Astrocyte (in vitro differentiated cells and primary cell): ENCODE measurements around the gene POU6F2. TPM values are rescaled to one million over a fixed set of nuclear protein-coding genes. Genes with fewer than 3 reads are reported as not detected.

Experiments
- DNase-seq: peaks from one replicate; pipeline ENCODE4 v3.0.0-alpha.2; 2010; ENCODE audit warnings: low read depth
- FAIRE-seq: peaks from 2 replicates; lab custom pipeline; 2011; peaks lifted over from hg19 to GRCh38; lab: Jason Lieb, UNC
- H2AFZ ChIP-seq: 2 replicates; pipeline ENCODE4 v1.6.0; 2012; ENCODE audit warnings: low read depth, low read length, inconsistent platforms
- H3K27ac ChIP-seq: 2 replicates; pipeline ENCODE4 v1.5.1; 2011; ENCODE audit warnings: low read depth, low read length, inconsistent platforms
- H3K27me3 ChIP-seq: 2 replicates; pipeline ENCODE4 v1.6.0; 2011; ENCODE audit warnings: low read length, inconsistent platforms; ENCODE audit not compliant: insufficient read depth
- H3K36me3 ChIP-seq: 2 replicates; pipeline ENCODE4 v1.5.1; 2011; ENCODE audit warnings: low read length, inconsistent platforms; ENCODE audit not compliant: insufficient read depth
- H3K4me1 ChIP-seq: 2 replicates; pipeline ENCODE4 v1.5.1; 2011; ENCODE audit warnings: low read length, inconsistent platforms; ENCODE audit not compliant: insufficient read depth
- H3K4me2 ChIP-seq: 2 replicates; pipeline ENCODE4 v1.6.0; 2012; ENCODE audit warnings: low read length, inconsistent platforms
- H3K4me3 ChIP-seq: 2 replicates; pipeline ENCODE4 v1.5.1; 2011; ENCODE audit warnings: low read depth, mild to moderate bottlenecking, low read length, inconsistent platforms; ENCODE audit not compliant: insufficient read depth
- H3K79me2 ChIP-seq: 2 replicates; pipeline ENCODE4 v1.6.0; 2012; ENCODE audit warnings: mild to moderate bottlenecking, low read length, inconsistent platforms; ENCODE audit not compliant: insufficient read depth
- H3K9ac ChIP-seq: 2 replicates; pipeline ENCODE4 v1.6.0; 2012; ENCODE audit warnings: mild to moderate bottlenecking, low read length, inconsistent platforms
- H3K9me3 ChIP-seq: 2 replicates; pipeline ENCODE4 v1.5.1; 2012; ENCODE audit warnings: low read depth, mild to moderate bottlenecking, low read length, inconsistent platforms; ENCODE audit not compliant: insufficient read depth
- H4K20me1 ChIP-seq: 2 replicates; pipeline ENCODE4 v1.6.0; 2012; ENCODE audit warnings: low read length, inconsistent platforms; ENCODE audit not compliant: insufficient read depth
- H3K27ac Mint-ChIP-seq: one replicate; pipeline ENCODE4 v1.8.0; 2021; ENCODE audit warnings: mild to moderate bottlenecking, mixed read lengths; ENCODE audit not compliant: unreplicated experiment
- H3K27me3 Mint-ChIP-seq: one replicate; pipeline ENCODE4 v1.8.0; 2021; ENCODE audit warnings: low read depth, mixed read lengths; ENCODE audit not compliant: unreplicated experiment
- H3K36me3 Mint-ChIP-seq: one replicate; pipeline ENCODE4 v1.8.0; 2021; ENCODE audit warnings: low read depth, mixed read lengths; ENCODE audit not compliant: unreplicated experiment
- H3K4me1 Mint-ChIP-seq: one replicate; pipeline ENCODE4 v1.8.0; 2021; ENCODE audit warnings: low read depth, mixed read lengths; ENCODE audit not compliant: unreplicated experiment
- H3K4me3 Mint-ChIP-seq: one replicate; pipeline ENCODE4 v1.8.0; 2021; ENCODE audit warnings: mild to moderate bottlenecking, moderate library complexity, mixed read lengths; ENCODE audit not compliant: unreplicated experiment
- H3K9me3 Mint-ChIP-seq: one replicate; pipeline ENCODE4 v1.8.0; 2021; ENCODE audit warnings: mild to moderate bottlenecking, mixed read lengths; ENCODE audit not compliant: unreplicated experiment
- EZH2 ChIP-seq: IDR thresholded peaks from 2 replicates; pipeline ENCODE4 v1.6.1; 2012; ENCODE audit warnings: mild to moderate bottlenecking, low read length, inconsistent platforms; ENCODE audit not compliant: insufficient read depth
- total RNA-seq: library from RNA; stranded (reverse); gene quantifications from 2 replicates; pipeline ENCODE4 v1.2.1, GENCODE V29; 2021
- TF ChIP-seq, protein P1 (sequence below): IDR thresholded peaks from 2 replicates; pipeline ENCODE4 v1.5.1; 2011; ENCODE audit warnings: low read depth, mild to moderate bottlenecking, inconsistent platforms, low read length, moderate library complexity; ENCODE audit not compliant: insufficient read depth

Gene POU6F2
- total RNA-seq, 1 donor from 2014 or later, result 0.45 TPM

DNA sequence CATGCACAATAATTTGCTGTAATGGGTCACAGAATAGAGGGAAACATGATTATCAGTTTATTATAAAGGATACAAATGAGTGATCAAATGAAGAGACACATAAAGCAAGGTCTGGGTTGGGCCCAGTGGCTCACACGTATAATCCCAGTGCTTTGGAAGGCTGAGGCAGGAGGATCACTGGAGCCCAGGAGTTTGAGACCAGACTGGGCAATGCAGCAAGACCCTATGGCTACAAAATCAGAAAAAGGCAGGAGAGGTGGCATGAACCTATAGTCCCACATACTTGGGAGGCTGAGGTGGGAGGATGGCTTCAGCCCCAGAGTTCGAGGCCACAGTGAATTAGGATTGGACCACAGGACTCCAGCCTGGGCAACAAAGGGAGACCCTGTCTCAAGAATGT is 421.7 kb downstream of the POU6F2 start:
- H3K79me2 ChIP-seq, result no peaks in the 10 kb centered on the region
- H3K36me3 Mint-ChIP-seq, result no peaks in the 10 kb centered on the region
- no peaks in the 10 kb centered on the region for H3K9me3 Mint-ChIP-seq
- DNase-seq, result no peak
- no peak overlapping the region for H3K27ac Mint-ChIP-seq
- FAIRE-seq, result no peak
- H3K27me3 Mint-ChIP-seq, result peaks cover 8% of the 10 kb centered on the region
- no peaks in the 10 kb centered on the region for H4K20me1 ChIP-seq
- no peak overlapping the region for H3K4me3 Mint-ChIP-seq
- no peak overlapping the region for H3K9ac ChIP-seq
- TF ChIP-seq EZH2, result no peak
- TF ChIP-seq, protein P1, sequence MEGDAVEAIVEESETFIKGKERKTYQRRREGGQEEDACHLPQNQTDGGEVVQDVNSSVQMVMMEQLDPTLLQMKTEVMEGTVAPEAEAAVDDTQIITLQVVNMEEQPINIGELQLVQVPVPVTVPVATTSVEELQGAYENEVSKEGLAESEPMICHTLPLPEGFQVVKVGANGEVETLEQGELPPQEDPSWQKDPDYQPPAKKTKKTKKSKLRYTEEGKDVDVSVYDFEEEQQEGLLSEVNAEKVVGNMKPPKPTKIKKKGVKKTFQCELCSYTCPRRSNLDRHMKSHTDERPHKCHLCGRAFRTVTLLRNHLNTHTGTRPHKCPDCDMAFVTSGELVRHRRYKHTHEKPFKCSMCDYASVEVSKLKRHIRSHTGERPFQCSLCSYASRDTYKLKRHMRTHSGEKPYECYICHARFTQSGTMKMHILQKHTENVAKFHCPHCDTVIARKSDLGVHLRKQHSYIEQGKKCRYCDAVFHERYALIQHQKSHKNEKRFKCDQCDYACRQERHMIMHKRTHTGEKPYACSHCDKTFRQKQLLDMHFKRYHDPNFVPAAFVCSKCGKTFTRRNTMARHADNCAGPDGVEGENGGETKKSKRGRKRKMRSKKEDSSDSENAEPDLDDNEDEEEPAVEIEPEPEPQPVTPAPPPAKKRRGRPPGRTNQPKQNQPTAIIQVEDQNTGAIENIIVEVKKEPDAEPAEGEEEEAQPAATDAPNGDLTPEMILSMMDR, result no peak
- H3K9me3 ChIP-seq, result no peaks in the 10 kb centered on the region
- no peak overlapping the region for H3K27ac ChIP-seq
- H3K4me1 Mint-ChIP-seq, result no peaks in the 10 kb centered on the region
- no peaks in the 10 kb centered on the region for H3K27me3 ChIP-seq
- no peaks in the 10 kb centered on the region for H3K36me3 ChIP-seq
- H3K4me1 ChIP-seq, result no peaks in the 10 kb centered on the region
- no peak overlapping the region for H3K4me2 ChIP-seq
- no peak overlapping the region for H3K4me3 ChIP-seq
- H2AFZ ChIP-seq, result no peak overlapping the region

GRCh38 chr7:39399986-39400385 is 422.3 kb downstream of the POU6F2 start:
- no peak for TF ChIP-seq EZH2
- TF ChIP-seq, protein P1, result no peak
- peaks cover 6% of the 10 kb centered on the region for H3K27me3 Mint-ChIP-seq
- Histone ChIP-seq H3K36me3 (no peaks in the 10 kb centered on the region), H3K79me2 (no peaks in the 10 kb centered on the region), H3K27me3 (no peaks in the 10 kb centered on the region), H3K4me3 (no peak overlapping the region), H3K9ac (no peak overlapping the region), H3K9me3 (no peaks in the 10 kb centered on the region), H3K27ac (no peak overlapping the region), H4K20me1 (no peaks in the 10 kb centered on the region), H2AFZ (no peak overlapping the region), H3K4me1 (no peaks in the 10 kb centered on the region), H3K4me2 (no peak overlapping the region)
- H3K27ac Mint-ChIP-seq, result no peak overlapping the region
- no peaks in the 10 kb centered on the region for H3K4me1 Mint-ChIP-seq
- no peaks in the 10 kb centered on the region for H3K36me3 Mint-ChIP-seq
- H3K9me3 Mint-ChIP-seq, result no peaks in the 10 kb centered on the region
- DNase-seq (no peak), FAIRE-seq (no peak)
- no peak overlapping the region for H3K4me3 Mint-ChIP-seq

DNA sequence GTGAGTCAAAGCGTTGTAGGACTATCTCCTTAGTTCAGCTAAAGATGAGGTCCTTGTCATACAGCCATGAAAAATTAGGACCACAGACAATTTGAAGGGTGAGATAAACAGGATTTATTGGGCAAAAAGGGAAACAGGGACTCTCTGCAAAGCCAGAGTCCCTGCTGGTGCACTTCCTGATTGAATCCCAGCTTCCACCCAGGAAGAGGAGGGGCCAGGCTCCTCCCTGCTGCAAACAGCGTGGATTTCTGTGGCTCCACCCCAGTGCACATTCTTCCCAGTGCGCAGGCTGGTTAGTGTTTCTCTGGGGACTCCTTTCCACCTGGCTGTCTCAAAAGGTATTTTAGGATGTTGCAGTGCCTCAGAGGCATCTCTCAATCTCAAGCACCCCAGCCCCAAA is 423.1 kb downstream of the POU6F2 start:
- Histone ChIP-seq H3K27me3 (peaks cover under 1% of the 10 kb centered on the region), H3K36me3 (no peaks in the 10 kb centered on the region), H2AFZ (no peak overlapping the region), H3K79me2 (no peaks in the 10 kb centered on the region), H3K9me3 (no peaks in the 10 kb centered on the region), H3K9ac (no peak overlapping the region), H3K4me2 (no peak overlapping the region), H3K4me1 (no peaks in the 10 kb centered on the region), H3K27ac (no peak overlapping the region), H4K20me1 (no peaks in the 10 kb centered on the region), H3K4me3 (no peak overlapping the region)
- no peaks in the 10 kb centered on the region for H3K9me3 Mint-ChIP-seq
- peaks cover 3% of the 10 kb centered on the region for H3K27me3 Mint-ChIP-seq
- no peak for TF ChIP-seq EZH2
- no peaks in the 10 kb centered on the region for H3K36me3 Mint-ChIP-seq
- no peak for FAIRE-seq
- no peaks in the 10 kb centered on the region for H3K4me1 Mint-ChIP-seq
- H3K27ac Mint-ChIP-seq, result no peak overlapping the region
- no peak for DNase-seq
- no peak overlapping the region for H3K4me3 Mint-ChIP-seq
